GM19351 (cell line): ENCODE data around the gene MAB21L4.

Experiments used
- ATAC-seq: cut with Tn5 transposase; IDR thresholded peaks from one replicate; pipeline ENCODE4 v1.9.1; 2021; ENCODE audit warnings: mild to moderate bottlenecking, moderate library complexity; ENCODE audit not compliant: unreplicated experiment

The MAB21L4 gene

DNA sequence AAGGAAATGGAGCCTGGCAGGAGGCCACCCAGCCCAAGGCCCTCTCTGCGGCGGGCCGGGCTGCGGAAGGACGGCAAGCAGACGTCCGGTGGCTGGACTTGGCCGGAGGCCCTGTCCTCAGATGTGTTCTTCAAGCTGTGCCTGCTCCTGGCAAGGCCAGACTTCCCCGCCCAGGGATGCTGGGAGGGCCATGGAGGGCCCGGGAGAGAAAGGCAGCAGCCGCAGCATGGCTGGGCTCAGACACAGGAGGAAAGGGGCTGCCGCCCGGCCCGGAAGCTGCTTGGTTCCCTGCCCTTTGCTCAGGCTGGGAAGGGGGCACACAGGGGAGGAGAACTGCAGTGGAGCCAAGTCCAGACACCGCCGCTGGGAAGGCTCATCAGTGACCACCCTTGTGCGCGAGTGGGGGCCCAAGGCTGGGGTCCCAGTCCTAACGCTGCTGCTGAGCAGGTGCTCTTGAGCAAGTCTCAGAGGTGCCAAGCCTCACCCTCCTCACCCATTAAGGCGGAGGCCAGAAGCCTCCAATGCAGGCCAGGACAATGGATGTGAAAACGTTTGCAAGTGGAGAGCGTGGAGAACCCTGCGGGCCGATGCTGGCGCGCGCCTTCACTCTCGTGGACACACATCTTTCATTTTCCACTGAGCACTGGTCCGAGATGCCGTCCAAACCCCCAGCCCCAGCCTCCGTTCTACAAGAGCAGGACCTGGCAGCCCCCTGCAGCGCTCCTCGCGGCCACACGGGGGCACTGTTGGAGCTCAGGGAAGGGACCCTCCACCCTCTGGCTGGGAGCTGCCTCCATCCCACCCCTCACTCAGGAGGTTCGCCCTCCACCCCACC, 18.1 kb upstream of the MAB21L4 start:
- no peak for ATAC-seq

DNA sequence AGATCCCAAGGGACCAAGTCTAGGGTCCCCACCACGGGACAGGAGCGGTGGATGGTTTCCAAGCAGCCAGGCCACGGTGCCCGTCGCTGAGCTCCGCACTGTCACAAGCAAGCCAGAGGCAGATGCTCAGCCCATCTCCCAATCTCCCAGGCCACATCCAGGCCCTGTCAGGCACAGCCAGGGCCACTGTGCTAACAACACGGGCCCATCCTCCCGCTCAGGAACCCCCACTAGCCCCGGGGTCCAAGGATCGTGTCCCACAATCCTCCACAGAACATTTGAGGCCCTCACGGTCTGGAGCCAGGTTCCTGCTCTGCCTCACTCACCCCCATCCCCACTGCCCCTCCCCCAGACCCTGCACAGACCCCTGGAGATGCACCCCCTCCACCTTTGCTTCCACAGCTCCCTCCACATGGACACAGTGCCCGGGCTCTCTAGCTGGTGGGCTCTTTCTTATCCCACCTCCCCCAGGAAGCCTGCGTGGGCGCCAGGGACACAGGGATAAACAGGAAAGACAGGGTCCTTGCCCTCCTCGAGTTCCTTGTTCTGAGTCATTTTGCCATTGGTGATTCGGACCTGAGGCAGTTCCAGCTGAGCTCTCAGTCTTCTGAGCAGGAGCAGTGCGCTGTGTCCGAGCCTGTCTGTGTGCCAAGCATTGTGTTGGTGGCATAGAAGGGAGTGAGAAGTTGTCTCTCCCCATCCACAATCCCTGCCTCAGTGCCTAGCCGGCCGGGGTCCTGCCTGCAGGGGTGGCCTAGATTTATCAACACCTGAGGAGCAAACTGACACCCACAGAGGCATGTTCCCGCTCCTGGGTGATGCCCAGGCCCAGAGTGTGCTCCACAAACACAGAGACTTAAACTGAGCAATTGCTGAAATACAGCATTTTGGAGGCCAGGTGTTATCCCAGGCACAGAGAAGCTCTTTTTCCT, 17.2 kb upstream of the MAB21L4 start:
- no peak for ATAC-seq

DNA sequence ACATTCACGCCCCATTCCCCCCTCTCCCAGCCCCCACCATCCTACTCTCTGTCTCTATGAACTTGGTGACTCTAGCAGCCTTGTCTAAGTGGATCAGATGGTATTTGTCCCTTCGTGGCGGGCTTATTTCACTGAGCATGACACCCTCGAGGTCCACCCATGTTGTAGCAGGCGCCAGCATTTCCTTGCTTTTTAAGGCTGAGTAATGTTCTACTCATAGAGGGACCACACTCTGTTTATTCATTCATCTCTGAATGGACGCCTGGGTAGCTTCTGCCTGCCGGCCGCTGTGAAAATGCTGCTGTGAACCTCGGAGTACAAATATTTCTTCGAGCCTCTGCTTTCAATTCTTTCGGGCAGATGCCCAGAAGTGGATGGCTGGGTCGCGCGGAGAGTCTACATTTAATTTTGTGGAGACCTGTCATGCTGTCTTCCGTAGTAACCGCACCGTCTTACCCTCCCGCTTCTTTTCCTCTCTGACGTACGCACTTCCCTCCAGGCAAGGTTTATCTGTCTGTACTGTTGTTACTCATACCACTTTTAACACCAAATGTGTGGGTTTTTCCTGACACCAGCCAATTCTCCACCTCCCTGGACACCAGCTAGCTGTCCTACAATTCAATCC, 15.8 kb upstream of the MAB21L4 start:
- no peak for ATAC-seq

DNA sequence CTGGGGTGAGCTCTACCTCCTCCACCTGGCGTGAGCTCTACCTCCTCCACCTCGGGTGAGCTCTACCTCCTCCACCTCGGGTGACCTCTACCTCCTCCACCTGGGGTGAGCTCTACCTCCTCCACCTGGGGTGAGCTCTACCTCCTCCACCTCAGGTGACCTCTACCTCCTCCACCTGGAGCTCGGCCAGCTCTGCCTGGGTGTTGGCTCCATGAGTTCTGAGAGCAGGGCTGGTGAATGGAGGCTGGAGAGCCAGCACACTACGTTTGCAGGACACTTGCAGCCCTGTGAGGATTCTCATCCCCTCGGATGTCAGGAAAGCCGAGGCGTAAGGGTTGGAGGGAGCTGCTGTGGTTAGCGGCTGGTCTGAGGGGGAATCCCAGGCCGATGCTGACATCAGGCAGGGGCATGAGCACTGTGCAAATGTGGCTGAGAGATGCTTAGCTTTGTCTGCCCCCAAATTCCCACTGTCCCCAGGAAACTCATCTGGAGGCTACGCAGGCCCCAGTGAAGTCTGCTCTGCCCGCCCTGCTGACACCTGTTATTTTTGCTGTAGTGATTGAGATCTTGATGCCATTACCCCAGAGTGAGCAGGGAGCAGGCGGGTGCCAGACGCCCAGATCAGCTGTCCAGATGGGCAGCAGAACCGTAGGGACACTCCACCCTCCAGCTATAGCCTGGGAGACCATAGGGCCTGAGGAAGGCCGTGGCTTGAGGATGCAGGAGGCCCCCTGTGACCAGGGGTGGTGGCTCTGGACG, 13.4 kb upstream of the MAB21L4 start:
- no peak for ATAC-seq

DNA sequence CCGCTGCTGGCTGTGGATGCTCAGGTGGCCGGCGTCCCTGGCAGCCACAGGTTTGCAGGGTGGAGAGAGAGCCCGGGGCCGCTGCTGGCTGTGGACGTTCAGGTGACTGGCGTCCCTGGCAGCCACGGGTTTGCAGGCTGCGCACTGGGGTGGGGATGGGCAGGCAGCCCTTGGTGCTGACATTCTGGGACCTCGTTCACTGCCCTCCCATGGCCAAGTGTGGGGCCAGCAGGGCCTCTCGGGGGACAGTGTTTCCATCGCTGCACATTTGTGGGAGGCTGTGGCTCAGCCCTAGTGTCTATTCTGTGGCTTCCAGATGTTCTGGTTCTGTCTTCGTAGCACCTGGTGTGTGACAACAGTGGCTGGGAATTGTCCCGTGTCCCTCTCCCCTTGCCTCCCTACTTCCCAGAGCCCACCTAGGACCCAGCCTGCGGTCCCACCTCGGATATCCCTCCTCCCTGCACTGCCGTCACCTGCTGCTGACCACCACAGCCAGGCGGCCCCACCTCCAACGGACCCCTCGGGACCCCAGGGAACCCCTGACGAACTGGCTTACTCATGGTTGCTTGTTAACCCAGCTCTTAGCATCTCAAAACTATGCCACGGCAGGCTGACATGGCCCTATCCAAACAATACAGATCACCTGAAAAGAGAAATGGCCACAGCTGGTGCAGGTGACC, 11.1 kb upstream of the MAB21L4 start:
- ATAC-seq: no peak

DNA sequence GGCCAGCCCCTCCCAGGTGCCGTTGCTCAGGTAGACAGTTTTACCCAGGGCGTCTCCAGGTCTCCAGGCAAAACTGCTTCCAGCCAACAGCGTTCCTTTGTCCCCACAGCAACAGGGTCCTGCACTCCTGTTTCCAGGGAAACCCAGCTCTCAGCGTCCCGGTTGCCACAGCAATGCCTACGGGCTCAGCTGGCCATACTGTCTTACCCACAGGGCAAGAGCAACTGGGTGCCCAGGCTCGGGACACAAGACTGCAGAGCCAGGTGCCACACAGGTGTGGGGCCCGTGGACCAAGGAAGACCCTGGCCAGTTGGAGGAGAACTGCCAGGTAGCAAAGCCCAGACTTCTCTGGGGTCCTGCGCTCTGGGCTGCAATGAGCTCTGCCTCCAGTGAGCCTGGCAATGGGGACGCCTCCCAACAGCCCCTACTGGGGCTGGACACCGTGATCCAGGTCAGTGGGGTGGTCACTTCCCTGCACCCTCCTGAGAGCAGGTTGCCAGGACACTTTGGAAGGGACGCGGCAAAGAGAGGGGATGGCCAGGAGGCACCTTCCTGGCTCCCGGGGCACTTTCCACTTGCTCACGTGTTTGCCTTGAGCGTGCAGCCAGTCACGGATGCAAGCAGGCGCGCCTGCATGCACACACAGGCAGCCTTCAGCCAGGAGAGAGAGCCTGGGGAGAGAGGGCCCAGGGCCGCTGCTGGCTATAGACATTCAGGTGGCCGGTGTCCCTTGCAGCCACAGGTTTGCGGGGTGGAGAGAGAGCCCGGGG, 10.4 kb upstream of the MAB21L4 start, which contains the start of gene CROCC2:
CROCC2 (plus strand) TSS at position 196 of the 770 bp plus-strand sequence; CDS start at position 374, 178 bp downstream.
- ATAC-seq: no peak

DNA sequence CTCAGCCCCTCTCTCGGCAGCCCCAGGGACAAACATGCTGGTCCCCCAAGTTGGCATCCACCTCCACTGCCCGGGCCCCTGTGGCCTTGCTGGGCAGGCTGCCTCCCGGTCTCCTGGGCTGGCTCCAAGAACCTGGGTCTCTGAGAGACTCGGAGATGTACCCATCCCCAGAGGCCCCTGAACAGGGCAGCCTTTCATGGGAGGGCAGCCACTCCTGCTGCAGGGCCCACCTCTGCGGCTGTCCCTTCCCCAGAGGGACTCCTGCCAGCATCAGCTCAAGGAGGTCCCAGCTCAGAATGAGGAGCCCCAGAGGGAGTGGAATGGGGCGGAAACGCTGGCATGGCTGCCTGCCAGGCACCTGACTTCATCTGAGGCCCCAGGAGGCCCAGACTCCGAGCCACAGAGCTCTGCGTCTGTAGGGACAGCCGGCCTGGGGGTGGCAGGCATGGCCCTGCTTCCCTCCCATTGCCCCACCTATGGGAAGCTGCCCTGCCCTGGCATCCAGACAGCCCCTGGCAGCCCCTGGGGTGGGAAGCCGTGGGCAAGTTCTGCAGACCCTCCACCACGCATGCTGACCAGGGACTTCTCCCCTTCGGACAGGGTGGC, 9.3 kb upstream of the MAB21L4 start:
- ATAC-seq: no peak

DNA sequence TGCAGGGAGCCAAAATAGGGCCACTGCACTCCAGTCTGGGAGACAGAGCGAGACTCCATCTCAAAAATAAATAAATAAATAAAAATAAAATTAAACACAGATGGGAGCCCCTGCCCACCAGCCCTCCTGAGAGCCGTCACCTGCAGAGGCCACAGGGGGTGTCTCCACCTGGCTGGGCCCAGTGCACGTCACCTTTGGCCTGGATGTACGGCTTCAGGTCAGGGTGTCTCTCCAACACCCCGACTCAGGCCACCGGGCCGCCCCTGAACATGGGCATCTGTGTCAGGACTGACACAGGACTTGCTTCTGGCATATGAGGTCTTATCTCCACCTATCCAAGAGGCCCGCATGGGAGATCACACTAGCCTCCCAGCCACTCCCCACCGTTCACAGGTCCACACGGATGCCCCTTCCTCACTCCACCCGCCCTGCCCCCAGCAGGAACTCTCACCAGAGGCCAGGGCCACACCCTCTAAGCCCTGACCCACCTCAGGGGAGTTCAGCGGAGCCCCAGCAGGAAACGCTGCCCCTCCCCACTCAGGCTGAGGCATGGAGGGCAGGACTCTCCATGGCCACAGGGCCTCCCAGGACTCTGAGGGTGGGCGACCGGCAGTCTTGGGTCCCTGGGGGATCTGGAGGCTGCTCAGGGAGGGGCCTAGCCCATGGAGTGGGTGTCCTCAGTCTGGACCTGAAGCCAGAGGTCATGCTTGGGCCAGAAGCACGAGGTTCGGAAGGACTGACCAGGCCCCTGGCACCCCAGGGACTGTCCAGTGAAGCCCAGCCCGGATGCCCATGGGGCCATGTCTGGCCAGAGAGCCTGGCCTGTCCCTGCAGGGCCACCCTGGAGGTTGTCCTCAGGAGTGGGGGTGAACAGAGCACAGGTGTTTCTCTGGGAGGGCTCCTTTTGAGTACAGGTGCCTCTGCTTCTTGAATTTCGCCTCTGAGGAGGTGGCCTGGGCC, 8.5 kb upstream of the MAB21L4 start:
- no peak for ATAC-seq

DNA sequence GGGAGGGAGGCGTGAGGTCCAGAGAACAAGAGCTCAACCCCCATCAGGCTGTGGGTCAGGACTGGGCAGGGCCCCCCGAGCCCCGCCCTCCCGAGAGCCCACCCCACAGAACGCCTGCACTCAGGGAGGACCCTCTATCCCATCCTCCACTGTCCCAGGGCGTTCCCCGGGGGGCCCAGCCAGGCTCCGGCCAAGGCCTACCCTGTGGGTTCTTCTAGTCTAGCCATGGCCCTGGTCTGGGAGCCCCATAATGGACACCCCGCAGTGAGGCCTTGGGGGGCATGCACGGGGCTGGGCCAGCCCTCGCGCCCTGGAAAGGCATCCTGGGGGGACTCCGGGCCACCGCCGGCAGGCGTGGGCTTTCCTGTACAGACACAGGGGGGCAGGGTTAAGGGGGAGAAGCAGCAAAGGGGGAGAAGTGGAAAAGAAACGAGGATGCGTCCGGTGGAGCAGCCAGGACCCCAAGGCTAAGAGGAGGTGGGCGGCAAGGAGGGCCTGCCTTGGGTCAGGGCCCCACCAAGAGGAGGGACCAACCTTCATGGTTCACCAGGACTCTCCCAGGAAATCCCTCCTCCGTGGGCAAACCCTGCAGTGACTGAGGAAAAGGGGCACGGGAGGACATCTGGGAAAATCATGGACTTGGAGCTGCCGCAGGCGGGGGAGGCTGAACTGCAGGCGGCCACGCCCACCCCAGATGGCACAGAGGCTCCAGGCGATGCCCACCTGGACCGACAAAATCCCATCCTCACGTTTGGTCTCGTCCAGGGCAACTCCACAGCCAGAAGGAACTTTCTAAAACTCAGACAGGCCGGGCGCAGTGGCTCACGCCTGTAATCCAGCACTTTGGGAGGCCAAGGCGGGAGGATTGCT, 7.5 kb upstream of the MAB21L4 start:
- no peak for ATAC-seq

DNA sequence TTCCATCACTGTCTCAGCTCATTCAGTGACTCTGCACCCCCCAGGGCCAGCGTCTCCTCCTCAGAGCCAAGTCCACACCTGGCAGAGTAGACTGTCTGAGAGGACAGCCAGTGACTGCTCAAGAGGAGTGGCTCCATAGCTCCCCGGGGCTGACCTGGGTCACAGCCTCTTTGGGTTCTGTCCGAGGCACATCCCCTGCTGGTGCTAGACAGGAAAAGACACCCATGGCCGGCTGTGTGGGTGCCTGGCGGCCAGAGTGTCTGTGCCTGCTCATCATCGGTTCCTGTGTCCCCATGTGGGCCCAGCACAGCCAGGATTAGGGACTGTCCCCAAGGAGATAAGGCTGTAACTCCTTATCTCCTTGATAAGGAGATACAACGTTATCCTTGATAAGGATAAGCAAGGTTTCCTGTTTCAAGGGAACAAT, 6.7 kb upstream of the MAB21L4 start:
- no peak for ATAC-seq

DNA sequence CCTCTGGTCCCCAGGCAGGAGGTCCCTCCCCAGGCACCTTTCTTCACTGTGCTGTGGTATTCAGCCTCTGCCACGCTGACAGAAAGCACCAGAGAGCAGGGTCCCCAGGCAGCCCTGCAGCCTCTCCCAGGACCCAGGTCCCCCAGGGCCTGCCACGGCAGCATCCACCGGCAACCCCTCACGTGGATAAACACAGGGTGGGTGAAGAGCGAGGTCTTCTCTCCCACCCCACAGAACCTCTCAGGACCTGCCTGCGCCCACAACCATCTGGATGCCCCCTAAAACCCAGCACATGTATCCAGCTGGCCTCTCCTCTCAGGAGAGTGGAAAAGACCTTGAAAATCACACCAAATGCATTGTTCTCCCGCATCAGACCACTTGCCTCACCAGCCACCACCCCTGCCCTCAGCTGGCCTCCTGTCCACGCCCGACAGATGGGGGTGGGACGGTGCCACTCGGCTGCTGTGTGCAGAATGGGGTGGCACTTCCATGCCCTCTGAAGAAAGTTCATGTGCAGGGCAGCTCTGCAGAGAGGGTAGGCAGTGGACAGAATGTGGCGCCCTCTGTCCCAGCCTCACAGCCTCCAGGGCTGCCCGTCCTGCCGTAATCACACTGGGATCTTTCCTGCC, 6.1 kb upstream of the MAB21L4 start:
- ATAC-seq: no peak

DNA sequence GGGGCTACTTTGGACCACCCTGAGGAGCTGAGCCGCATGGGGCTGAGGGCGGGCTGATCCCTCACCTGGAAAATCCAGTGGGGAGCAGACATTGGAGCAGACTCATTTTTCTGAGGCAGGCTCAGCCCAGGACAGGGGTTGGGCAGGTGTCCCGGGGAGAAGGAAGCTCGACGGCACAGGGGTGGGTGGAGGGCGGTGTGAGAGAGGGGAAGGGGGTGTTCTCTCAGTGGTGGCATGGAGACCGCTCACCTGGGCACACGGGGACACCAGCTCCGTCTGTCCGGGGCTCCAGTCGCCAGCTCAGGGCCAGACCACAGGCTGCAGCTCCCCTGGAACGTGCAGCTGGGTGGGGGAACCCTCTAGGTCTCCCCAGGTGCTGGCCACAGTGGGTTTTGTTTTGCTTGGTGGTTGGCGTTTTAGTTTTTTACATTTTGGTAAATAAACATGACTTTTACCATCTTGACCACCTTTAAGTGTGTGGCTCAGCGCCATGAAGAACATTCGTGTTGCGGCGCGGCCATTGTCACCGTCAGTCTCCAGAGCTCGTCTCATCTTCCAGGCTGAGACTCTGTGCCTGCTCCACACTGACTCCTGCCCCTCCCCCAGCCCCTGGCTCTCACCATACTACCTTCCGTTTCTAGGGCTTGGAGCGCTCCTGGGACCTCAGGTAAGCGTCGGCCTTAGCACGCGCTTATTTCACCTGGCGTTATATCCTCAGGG, 4.3 kb upstream of the MAB21L4 start:
- ATAC-seq: no peak

DNA sequence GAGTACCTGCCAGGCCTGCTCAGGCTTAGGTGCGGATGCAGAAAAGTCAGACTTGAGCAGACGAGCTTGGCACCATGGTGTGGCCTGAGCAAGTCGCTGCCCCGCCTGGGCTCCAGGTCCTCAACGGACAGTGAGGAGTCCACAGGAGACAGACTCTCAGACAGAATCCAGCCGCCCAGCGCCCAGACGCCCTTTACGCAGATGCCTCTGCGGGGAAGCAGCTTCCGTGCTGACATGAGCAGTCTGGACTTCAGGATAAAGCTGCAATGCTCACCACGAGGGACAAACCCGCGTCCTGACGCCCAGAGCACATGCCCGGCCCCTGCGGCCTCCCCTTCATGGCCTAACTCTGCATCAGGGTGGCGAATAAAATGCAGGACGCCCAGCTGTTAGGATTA, 3.5 kb upstream of the MAB21L4 start:
- no peak for ATAC-seq

DNA sequence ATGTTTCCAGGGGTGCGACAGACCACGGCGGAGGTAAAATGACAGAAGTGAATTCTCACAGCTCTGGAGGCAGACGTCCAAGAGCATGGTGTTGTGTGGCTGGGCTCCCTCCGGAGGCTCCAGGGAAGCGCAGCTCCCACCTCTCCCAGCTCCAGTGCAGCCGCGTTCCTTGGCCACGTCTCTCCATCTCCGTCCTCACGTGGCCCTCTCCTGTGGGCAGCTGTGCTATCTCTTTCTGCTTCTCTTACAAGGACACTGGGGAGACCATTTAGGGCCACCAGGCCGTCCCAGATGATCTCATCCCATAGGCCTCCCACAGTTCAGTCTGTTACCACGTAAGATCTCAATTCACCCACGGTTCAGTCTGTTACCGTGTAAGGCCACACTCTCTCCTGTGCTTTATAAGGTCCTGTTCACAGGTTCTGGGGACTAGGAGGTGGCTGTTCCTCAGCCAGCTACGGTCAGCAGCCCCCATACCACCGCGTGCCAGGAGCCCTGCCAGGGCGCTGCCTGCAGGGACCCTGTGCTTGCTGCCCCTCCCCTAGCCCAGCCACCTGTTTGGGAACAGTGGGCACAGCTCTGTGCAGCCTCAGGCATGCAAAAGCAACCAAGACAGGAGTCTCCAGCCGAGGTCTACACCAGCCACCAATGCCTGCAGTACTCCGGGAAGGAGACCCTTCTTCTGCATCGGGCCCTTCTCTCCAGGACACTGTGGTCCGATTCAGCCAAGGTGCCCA, 2.9 kb upstream of the MAB21L4 start:
- ATAC-seq: no peak
